ENCODE data around the gene ADAMTSL3. TPM values are rescaled to one million over a fixed set of nuclear protein-coding genes. Genes with fewer than 3 reads are reported as not detected.

ADAMTSL3 gene
- total and polyA plus RNA-seq, 8 donors = 0.54 to 19.2 (median 6.1) TPM

DNA sequence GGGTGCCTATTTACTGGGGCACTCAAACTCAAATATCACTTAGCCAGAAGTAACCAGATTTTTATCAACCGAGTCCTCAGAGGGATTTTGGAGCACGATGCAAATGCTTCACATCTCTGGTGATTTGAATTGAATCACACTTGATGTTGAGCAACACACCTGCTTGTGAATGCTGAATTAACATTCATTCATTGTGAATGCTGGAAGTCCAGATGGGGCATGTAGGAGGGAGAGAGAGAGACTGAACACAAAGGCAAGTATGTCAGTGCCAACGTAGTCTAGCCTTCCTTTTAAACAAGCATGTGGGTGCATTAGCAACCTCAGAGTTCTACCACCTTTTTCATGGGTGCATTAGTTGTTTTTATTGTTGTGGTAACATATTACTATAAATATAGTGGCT lies 156.2 kb downstream of the ADAMTSL3 start:
- DNase-seq (no peak), FAIRE-seq (no peak)
- intact Hi-C loops (cut with DNase I) = no loop called here

DNA sequence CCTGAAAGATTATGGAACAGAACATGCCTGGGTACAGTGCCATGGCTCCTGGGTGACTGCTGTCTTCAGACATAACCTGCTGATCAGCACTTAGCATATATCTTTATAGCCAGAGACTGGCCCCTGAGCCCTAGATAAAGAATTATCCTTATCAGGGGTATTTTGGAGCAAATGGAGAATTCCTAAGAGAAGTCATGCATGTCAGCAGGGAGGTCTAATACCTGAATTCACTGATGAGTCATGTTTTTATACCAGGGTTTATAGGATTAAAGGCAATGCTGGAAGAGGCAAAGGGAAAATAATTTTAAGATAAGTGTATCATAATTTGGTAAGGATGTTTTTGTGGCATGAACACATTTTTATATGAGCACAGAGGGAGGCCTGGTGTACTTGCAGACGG lies 159.8 kb downstream of the ADAMTSL3 start:
- no peak overlapping the region for H3K4me3 ChIP-seq
- H3K27ac ChIP-seq = no peak overlapping the region
- FAIRE-seq (no peak), ATAC-seq (no peak), DNase-seq (no peak)
- WGBS, 2 donors = 0 to 100% methylated on average over 1 of the region's 1 CpG
- no peaks in the 10 kb centered on the region for H3K36me3 ChIP-seq
- intact Hi-C loops (cut with DNase I) = no loop called here
- TF ChIP-seq, protein P1, sequence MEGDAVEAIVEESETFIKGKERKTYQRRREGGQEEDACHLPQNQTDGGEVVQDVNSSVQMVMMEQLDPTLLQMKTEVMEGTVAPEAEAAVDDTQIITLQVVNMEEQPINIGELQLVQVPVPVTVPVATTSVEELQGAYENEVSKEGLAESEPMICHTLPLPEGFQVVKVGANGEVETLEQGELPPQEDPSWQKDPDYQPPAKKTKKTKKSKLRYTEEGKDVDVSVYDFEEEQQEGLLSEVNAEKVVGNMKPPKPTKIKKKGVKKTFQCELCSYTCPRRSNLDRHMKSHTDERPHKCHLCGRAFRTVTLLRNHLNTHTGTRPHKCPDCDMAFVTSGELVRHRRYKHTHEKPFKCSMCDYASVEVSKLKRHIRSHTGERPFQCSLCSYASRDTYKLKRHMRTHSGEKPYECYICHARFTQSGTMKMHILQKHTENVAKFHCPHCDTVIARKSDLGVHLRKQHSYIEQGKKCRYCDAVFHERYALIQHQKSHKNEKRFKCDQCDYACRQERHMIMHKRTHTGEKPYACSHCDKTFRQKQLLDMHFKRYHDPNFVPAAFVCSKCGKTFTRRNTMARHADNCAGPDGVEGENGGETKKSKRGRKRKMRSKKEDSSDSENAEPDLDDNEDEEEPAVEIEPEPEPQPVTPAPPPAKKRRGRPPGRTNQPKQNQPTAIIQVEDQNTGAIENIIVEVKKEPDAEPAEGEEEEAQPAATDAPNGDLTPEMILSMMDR (IDR thresholded peaks at IDR 0.05) = no peak
- H3K4me1 ChIP-seq = no peaks in the 10 kb centered on the region
- H3K9me3 ChIP-seq = no peaks in the 10 kb centered on the region
- H3K27me3 ChIP-seq = no peaks in the 10 kb centered on the region

More for the DNA sequence above, 156.2 kb downstream of the ADAMTSL3 start:
- TF ChIP-seq, protein P1 (IDR thresholded peaks at IDR 0.05) = no peak
- no peak for ATAC-seq
- no peak overlapping the region for H3K4me3 ChIP-seq
- no peaks in the 10 kb centered on the region for H3K4me1 ChIP-seq
- no peak overlapping the region for H3K27ac ChIP-seq
- 90 to 95% methylated on average over 3 of the region's 3 CpGs for WGBS, 2 donors
- no peaks in the 10 kb centered on the region for H3K27me3 ChIP-seq
- H3K9me3 ChIP-seq = no peaks in the 10 kb centered on the region
- no peaks in the 10 kb centered on the region for H3K36me3 ChIP-seq

DNA sequence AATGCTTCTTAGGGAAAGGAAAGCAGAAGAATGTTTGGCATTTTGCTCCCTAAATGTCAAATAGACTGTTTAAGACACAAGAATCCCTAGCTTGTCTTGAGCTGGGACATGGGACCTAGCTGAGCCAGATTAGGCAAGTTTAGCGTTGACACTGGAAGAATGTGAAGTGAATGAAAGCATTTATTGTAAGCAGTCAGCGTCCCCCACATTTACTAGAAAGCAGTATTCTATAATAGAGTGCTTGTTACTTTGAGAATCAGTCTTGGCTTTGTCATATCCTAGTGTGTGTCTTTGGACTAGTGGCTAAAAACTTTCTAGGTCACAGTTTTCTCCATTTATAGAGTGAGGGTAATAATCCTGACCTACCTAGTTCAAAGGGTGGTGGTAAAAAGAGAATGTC lies 161.6 kb downstream of the ADAMTSL3 start:
- H3K9me3 ChIP-seq = no peaks in the 10 kb centered on the region
- no peak for FAIRE-seq
- TF ChIP-seq, protein P1 (IDR thresholded peaks at IDR 0.05) = no peak
- WGBS, 2 donors = 65 to 74% methylated on average over 2 of the region's 2 CpGs
- H3K36me3 ChIP-seq = no peaks in the 10 kb centered on the region
- no peak overlapping the region for H3K27ac ChIP-seq
- ATAC-seq = no peak
- no peaks in the 10 kb centered on the region for H3K27me3 ChIP-seq
- intact Hi-C loops (cut with DNase I) = no loop called here
- H3K4me1 ChIP-seq = no peaks in the 10 kb centered on the region
- H3K4me3 ChIP-seq = no peak overlapping the region
- no peak for DNase-seq

DNA sequence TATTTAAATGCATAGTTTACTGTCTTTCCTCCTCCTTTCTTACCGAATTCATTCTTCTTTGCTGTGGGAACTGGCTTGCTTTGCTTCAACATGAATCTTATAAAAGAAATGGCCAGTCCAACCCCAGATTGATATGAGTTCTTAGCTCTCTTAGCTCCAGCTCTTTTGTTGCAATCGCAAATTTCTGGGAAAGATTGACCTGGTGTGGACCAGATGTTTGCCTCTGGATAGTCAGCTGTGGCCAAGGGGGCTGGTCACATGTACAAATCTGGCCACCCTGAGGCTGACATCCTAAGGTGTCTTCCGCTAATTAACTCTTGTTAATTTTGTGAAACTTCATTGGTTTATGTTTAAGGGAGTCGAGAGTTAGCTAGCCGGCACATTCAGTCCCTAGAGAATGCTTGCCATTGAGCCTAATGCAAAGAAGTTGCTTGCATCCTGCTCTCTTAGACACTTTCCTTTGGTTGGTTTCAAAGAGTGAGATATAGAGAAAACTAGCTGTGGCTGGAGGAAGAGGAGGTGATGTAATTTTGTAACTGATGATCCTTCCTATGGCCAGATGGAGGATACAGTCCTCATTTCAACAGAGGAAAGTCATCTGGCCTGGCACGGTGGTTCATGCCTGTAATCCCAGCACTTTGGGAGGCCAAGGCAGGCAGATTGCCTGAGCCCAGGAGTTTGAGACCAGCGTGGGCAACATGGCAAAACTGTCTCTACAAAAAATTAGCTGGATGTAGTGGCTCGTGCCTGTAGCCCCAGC lies 162.4 kb downstream of the ADAMTSL3 start:
- no peak for FAIRE-seq
- WGBS, 2 donors = 90 to 92% methylated on average over 8 of the region's 8 CpGs
- intact Hi-C loops (cut with DNase I) = no loop called here

DNA sequence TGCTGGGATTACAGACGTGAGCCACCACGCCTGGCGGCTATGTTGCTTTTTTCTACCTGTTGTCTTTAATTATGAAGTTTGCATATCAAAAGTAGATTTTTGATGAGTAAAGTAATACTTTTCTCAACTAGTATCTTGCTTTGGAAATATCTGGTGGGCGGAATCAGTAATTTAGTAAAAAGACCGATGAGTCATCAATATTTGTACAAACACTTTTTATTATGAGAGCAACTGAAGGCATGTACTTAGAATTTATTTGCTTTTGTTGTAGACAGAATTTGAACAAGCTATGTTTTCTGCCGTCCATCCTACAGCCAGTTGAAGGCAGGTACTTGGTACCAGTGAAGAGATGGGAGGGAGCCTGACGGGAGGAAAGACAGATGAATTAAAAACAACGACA lies 164.7 kb downstream of the ADAMTSL3 start:
- DNase-seq (no peak), ATAC-seq (no peak), FAIRE-seq (no peak)
- H3K4me1 ChIP-seq = no peaks in the 10 kb centered on the region
- H3K36me3 ChIP-seq = no peaks in the 10 kb centered on the region
- H3K4me3 ChIP-seq = no peak overlapping the region
- H3K27me3 ChIP-seq = no peaks in the 10 kb centered on the region
- WGBS, 2 donors = 94 to 95% methylated on average over 8 of the region's 8 CpGs
- TF ChIP-seq, protein P1 (IDR thresholded peaks at IDR 0.05) = no peak
- no peaks in the 10 kb centered on the region for H3K9me3 ChIP-seq
- intact Hi-C loops (cut with DNase I) = no loop called here
- no peak overlapping the region for H3K27ac ChIP-seq

More for the DNA sequence above, 162.4 kb downstream of the ADAMTSL3 start:
- Histone ChIP-seq H3K27ac (no peak overlapping the region), H3K36me3 (no peaks in the 10 kb centered on the region), H3K9me3 (no peaks in the 10 kb centered on the region), H3K4me1 (no peaks in the 10 kb centered on the region), H3K4me3 (no peak overlapping the region), H3K27me3 (no peaks in the 10 kb centered on the region)
- DNase-seq (no peak), ATAC-seq (no peak)
- TF ChIP-seq, protein P1 (IDR thresholded peaks at IDR 0.05) = no peak
